Right lung (tissue), 5 donors: ENCODE measurements around the gene OSBPL5. TPM values are rescaled to one million over a fixed set of nuclear protein-coding genes. Genes with fewer than 3 reads are reported as not detected.
"Not testable (repeated sequence)": the region's sequence is repeated elsewhere in the genome, so short reads cannot be mapped to it uniquely, and the experiment has no call there.

Experiments
- DNase-seq, 2 donors: peaks; one replicate each; pipeline ENCODE4 v3.0.0-alpha.2; 2013
- polyA plus RNA-seq, 5 donors: library from polyadenylated mRNA; unstranded; fragments of 120-200 nt; gene quantifications; one replicate each; pipeline versions ENCODE4 v1.2.1 to v1.2.3, GENCODE V29; 2013; ENCODE audit warnings: inconsistent platforms in 1 of 5, low replicate concordance in 1 of 5; ENCODE audit not compliant: insufficient read length in 5 of 5, insufficient read depth in 1 of 5

The OSBPL5 gene
- polyA plus RNA-seq, 5 donors: 18.3 to 36.7 (median 27.8) TPM

GRCh38 chr11:3123761-3124733 lies 41.1 kb downstream of the OSBPL5 start:
- DNase-seq: peak; percentile 26 to 53

- DNase-seq: no peak
These were observed 41.8 kb downstream of the OSBPL5 start for GRCh38 chr11:3123305-3123704.

- no peak for DNase-seq
These were observed 42.3 kb downstream of the OSBPL5 start for GRCh38 chr11:3122775-3123201.

GRCh38 chr11:3121931-3122774 lies 43.0 kb downstream of the OSBPL5 start:
- DNase-seq: no peak

- DNase-seq: no peak
These were observed 43.7 kb downstream of the OSBPL5 start for GRCh38 chr11:3121416-3121815.

GRCh38 chr11:3120071-3120792 lies 44.9 kb downstream of the OSBPL5 start:
- DNase-seq: no peak

- no peak for DNase-seq
These were observed 45.8 kb downstream of the OSBPL5 start for GRCh38 chr11:3119141-3119821.

- no peak for DNase-seq
These were observed 49.8 kb downstream of the OSBPL5 start for GRCh38 chr11:3115321-3115720.

GRCh38 chr11:3113661-3114060 lies 51.4 kb downstream of the OSBPL5 start:
- not testable (repeated sequence) for DNase-seq

- DNase-seq: no peak
These were observed 53.0 kb downstream of the OSBPL5 start for GRCh38 chr11:3111919-3112690.

GRCh38 chr11:3111466-3111865 lies 53.6 kb downstream of the OSBPL5 start:
- DNase-seq: no peak

- DNase-seq: no peak
These were observed 55.0 kb downstream of the OSBPL5 start for GRCh38 chr11:3109921-3110706.

GRCh38 chr11:3109434-3109833 lies 55.7 kb downstream of the OSBPL5 start:
- no peak for DNase-seq

- no peak for DNase-seq
These were observed 56.9 kb downstream of the OSBPL5 start for GRCh38 chr11:3108183-3108721.

- DNase-seq: no peak
These were observed 57.4 kb downstream of the OSBPL5 start for GRCh38 chr11:3107608-3108182.

- no peak for DNase-seq
These were observed 58.2 kb downstream of the OSBPL5 start for GRCh38 chr11:3106736-3107524.

GRCh38 chr11:3105791-3106735 lies 59.0 kb downstream of the OSBPL5 start:
- DNase-seq: no peak
